Endometrium (tissue), 2 donors: ENCODE measurements around the gene PLD1.

Experiments used
- FAIRE-seq: peaks from 2 replicates; lab custom pipeline; 2012; peaks lifted over from hg19 to GRCh38; lab: Jason Lieb, UNC
- donor health status: control.
- donor health status: control.

PLD1 gene

GRCh38 chr3:171836855-171837254, 26.6 kb upstream of the PLD1 start:
- FAIRE-seq = no peak

DNA sequence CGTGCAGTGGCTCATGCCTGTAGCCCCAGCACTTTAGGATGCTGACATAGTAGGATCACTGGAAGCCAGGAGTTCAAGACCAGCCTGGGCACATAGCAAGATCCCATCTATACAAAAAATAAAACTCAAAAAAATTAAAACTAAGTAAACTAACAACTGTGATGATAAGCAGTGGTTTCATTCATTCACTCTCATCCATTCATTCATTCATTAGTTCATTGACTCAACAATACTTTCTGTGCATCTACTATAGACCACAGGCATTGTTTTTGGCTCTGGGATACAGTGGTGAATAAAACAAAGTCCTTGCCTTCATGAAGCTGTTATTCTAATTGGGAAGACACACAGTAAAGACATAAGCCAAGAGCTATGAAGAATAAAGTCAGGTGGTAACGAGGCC, 25.3 kb upstream of the PLD1 start:
- FAIRE-seq = no peak

- no peak for FAIRE-seq
These were observed 24.8 kb upstream of the PLD1 start for GRCh38 chr3:171835116-171835515.

DNA sequence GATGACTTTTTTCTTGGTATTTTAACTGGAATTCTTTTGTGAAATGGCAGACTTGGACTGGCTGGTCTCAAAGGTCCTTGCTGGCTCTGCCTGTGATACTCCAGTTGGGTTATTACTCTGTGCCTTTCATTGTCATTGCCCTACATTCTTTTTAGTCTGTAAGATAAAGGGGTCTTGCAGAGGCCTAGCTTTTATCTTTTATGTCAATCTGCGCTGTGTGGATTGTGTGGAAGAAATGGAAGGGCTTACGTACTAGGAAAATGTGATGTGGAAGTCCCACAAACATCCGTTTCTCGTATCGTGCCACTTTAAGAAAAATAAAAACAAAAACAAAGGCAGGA, 24.1 kb upstream of the PLD1 start:
- FAIRE-seq = no peak

- peak; percentile 21 for FAIRE-seq
These were observed 23.6 kb upstream of the PLD1 start for GRCh38 chr3:171833789-171834460.

DNA sequence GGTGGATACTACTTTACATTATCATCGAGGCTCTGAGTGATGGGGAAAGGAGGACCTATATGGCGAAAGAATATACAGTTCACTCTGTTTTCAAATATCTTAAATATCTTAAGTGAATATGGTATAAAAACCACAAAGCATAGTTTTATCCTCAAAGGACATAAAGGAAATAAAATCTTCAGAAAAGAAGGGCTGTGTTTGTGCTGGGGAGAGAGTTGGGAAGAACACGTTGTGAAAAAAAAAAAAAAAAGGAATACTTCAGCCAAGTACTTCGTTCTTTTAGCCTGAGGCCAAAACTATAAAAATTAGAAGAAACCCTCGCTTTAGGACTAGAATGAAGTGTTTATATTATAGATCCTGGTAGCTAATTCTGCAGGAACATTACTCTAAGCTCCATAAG, 22.7 kb upstream of the PLD1 start:
- no peak for FAIRE-seq

DNA sequence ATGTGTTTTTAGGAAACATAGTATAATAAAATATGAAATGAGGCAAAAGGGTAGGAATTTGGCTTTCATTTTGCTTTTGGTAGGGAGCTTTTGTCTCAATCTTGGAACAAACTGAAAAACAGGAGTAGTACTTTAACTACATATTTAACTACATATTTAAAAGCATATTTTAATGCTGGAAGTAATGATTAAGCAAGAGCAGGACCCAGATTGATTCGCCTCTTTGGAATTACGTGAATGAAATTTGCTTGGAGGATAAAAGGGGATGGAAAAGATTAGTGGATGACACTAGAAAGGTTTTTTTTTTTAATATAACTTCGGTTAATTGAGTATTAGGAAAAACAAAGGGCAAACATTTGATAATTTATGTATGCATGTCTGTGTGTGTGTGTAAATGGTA, 21.7 kb upstream of the PLD1 start:
- no peak for FAIRE-seq

DNA sequence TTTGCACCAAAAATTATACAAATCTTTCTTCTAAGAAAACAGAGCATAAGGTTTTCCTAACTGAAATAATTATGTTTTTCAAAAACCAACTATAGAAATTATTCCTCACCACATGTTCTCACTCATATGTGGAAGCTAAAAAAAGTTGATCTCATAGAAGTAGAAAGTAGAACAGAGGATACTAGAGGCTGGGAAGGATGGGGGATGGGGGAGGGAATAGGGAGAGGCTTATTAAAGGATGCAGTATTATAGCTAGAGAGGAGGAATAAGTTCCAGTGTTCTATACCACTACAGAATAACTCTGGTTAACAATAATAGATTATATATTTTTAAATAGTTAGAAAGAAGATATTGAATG, 20.2 kb upstream of the PLD1 start:
- FAIRE-seq = no peak

DNA sequence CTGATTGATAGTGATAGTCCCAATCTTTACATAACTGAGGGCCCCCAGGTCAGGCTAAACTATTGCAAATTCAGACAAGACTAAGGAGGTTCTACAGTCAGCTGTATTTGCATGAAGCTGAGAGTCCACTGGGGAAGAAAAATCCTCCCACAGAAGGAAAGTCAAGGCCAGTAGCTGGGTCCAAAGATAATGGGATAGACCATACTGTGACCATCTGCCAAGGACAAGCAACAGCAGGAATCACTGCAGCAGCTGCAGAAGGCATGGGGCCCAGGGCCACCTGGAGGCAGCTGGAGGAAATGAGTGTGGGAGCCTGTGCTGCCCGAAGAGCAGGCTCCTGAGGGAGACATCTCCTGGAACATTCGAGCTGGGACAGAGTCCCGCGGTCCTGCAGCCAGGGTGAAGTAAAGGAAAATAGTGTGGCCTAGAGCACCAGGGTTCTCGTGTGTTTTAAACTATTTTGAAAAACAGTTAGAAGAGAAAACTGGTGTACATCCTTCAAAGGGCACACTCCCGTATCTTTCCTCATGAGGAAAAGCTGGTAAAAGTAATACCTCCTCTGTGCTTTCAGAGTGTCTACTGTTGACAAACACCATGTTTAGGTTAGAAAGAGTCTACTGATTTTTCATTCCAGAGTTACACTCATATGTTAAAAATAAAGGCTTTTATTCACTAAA, 19.7 kb upstream of the PLD1 start:
- FAIRE-seq = no peak

DNA sequence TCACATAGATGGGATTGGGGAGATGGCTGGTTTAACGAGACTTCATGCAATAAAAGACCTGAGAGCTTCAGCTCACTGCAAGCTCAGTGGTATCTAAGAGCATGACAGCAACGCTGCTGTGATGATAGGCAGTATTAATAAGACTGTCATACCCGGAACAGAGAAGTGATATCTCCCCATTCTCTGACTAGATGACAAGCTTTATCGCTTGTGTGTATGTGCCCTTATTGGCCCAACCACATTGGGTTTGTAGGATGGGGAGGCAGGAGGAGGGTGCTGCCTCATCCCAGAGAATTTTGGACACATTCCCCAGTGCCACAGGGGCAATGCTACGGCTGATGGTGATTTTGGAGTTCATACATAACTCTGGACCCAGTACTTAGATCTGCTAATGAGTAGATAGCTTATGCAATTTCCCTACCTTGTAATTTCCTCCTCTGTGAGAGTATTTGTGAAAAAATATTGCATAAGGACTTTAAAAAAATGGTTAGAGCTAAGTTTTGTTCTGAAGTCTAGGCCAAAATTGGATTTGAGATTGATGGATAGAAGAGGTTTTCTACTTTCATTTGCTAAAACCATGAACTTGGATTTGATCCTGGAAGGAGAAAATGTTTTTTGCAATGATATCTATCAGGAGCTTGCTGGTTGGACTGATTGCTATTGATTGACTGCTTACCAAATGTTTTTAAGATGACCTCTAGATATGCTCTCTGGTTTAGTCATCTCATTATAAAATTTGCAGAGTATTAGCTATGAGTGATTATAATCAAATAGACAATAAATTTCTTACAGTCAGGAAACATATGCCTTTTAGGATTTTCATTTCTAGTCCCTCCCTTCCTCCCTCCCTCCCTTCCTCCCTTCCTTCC, 18.9 kb upstream of the PLD1 start:
- no peak for FAIRE-seq

GRCh38 chr3:171827836-171828458, 17.7 kb upstream of the PLD1 start:
- no peak for FAIRE-seq

GRCh38 chr3:171827385-171827784, 17.1 kb upstream of the PLD1 start:
- no peak for FAIRE-seq

DNA sequence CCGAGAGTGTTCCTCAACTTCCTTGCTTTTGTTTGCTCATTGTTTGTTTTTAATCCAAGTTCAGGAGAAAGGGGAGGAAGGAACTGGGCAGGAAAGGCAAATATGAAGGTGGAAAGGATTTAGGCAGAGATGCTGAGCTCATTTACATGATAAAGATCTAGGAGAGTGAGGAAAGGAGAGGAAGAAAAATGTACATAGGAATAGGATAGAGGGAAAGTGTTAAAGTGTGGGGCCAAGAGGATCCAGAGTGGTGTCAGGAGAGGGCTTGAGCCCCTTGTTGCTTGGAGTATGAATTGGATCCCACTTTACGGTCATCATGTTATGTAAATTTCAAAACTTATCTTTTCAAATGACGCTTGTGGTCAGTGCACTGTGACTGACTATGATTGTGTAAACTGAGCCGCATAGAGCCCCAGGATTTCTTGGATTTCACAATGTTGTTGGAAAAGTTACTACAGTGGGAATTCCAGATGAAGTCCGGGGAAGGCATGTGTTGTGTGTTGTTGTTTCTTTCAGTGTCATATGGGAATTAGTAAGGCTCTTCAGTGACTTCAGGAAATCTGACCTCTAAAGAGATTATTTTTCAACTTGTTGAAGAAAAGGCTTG, 15.0 kb upstream of the PLD1 start:
- FAIRE-seq = peak; percentile 74

- no peak for FAIRE-seq
These were observed 14.5 kb upstream of the PLD1 start for GRCh38 chr3:171824824-171825221.

- FAIRE-seq = no peak
These were observed 13.8 kb upstream of the PLD1 start for GRCh38 chr3:171824116-171824515.

DNA sequence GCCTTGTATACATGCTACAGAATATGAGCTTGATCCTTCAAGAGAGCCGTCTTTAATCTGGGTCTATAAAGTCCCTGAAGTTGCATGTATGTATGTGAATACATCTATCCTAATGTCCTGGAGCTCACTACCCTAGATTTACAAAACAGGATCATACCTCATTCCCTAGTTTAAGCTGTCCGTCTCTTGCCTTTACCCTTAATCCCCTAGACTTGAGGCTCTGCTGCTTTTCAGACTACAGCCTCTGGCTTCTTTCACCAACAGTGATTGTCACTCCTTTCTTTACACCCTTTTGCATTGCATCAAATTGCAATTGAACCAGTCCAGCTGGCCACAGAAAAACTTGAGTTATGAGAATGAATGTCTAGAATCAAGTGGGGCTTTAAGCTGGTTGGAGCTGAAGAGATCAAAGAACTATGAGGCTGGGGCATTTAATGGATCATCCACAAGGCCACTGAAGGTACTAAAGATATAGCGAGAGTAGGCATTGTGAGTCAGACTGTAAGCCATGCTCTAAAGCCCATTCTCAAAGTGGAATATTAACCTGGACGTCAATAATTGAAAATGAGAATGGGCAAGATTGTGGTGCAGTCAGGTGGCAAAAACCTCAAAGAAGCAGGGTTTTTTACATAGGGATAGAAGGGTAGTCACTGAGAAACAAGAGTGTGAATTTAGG, 12.3 kb upstream of the PLD1 start:
- FAIRE-seq = no peak

GRCh38 chr3:171821778-171822358, 11.6 kb upstream of the PLD1 start:
- no peak for FAIRE-seq

DNA sequence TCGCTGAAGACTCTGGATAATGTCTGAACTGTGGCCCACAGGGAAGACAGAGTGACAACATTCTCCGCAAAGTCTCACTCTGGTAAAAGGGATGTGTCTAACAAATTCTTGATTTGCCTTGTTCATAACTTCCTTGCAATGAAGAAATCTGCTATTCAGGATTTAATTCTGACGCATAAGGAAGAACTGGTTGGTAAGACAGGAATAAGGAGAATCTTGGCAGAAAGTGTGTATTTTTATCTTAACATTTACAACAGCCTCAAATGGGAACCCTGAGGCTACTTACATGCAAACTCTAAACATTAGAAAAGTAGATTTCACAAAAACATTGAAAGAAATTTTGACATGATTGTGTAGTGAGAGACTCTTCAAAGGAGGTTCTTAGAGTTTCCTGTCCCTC, 10.8 kb upstream of the PLD1 start:
- FAIRE-seq = no peak

DNA sequence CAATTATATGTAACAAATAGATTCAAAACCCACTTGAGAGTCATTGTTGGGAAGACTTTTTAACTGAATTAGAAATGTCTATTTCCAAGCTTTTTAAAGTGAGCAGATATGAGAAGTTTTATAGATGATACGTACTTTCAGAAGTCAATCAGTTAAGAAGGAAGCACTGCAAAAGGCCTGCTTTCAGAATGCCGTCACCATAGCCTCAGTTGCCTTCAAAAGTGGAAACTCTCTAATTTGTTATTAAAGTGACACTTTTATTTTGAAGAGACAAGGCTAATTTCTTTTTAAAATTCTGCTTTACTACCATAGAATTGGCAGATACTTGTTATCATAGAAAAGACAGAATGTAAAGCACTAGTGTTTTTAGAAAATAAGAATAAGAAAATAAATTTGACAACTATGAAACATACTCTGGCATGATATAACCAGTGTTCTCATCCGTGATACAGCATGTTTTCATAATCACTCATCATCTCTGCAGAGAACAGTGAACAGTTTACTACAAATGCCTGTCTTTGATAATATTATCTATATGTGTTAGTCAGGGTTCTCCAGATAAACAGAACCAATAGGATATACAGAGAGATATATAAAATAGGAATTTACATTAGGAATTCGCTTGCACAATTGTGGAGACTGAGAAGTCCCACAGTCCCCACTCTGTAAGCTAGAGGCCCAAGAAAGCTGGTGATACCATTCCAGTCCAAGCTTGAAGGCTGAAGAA, 7.0 kb upstream of the PLD1 start:
- FAIRE-seq = no peak

DNA sequence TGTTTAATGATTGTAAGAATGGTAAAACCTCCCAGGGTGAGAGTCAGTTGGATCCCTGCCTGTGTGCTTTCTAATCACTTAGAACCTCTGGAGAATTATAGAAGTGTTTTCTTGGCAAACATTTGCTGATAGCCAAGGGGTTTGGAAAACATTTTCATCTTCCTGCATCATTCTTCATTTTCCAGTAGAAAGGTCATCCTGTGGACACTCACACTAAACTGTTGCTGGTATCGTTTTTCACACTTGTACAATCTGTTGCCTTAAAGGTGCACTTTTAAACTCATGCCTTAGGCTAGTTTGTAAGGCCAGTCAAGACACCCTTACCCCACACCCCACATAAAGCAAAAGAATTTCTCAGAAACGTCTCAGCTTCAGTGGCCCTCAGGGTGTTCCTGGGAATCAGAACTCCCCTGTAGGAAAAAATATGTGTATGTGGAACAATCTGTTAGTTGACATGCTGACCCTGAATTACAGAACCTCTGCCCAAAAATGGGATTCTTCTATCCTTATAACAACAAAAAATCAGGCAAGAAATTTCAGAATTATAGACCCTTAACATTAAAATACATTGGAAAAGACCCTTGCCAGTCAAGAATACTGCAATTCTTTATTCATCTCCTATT, 5.8 kb upstream of the PLD1 start:
- FAIRE-seq = no peak
